G401.6 (cell line): ENCODE results near the gene NCAM1.

ENCODE experiments used
- FAIRE-seq: peaks from 2 replicates; lab custom pipeline; 2012; peaks lifted over from hg19 to GRCh38; lab: Jason Lieb, UNC

Gene NCAM1

DNA sequence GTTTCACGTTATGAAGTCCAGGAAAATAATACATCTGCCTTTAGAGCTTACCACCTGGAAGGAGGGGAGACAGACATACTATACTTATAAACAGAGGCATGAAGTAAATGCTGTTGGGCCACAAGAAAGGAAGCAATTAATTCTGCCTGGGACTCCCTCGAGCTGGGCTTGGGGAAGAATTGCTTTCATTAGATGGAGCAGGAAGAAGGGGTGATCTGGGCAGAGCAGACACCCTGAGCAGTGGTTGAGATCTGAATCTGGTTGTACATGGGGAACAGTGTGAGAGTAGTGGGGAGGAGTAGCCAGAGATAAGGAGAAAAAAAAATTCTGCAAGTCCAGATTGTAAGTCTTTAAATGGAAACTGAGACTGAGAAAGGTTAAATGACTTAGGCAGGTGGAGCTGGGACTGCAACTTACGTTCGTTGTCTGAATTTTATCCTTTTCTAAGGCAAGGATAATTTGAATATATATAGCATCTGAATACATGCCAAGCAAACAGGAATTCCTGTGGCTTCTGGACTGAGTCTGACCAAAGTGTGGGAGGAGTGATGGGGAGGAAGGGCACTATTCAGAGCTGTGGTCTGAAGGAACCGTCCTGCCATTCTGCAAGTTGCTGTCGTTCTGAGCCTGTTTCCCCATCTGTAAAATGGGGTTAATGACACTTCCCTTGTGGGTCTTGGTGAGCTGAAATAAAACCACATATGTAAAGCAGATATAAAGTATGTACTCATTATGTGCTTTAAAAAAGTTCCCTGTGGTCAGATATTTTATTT lies 7.9 kb downstream of the NCAM1 start:
- no peak for FAIRE-seq

DNA sequence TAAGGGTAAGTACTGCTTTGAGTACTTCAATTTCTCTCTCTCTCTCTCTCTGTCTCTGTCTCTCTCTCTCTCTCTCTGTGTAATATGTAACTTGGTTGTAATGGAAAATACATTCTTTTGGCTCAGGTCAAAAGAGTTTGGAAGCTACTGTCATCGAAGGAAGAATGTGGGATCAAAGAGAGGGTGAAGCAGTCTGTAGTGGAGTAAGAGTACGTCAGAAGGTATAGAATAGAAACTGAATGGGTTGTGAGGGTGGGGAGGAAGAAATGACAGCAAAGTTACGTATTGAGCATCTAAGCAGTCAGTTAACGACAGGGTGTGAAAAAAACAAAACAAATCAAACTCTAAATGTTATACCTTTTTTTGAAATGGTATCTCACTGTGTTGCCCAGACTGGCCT lies 10.0 kb downstream of the NCAM1 start:
- FAIRE-seq = no peak

GRCh38 chr11:112971827-112972226 lies 10.6 kb downstream of the NCAM1 start:
- no peak for FAIRE-seq

GRCh38 chr11:112972399-112973145 lies 11.4 kb downstream of the NCAM1 start:
- no peak for FAIRE-seq

GRCh38 chr11:112975051-112975450 lies 13.8 kb downstream of the NCAM1 start:
- FAIRE-seq = no peak

GRCh38 chr11:112975493-112975892 lies 14.3 kb downstream of the NCAM1 start:
- no peak for FAIRE-seq

DNA sequence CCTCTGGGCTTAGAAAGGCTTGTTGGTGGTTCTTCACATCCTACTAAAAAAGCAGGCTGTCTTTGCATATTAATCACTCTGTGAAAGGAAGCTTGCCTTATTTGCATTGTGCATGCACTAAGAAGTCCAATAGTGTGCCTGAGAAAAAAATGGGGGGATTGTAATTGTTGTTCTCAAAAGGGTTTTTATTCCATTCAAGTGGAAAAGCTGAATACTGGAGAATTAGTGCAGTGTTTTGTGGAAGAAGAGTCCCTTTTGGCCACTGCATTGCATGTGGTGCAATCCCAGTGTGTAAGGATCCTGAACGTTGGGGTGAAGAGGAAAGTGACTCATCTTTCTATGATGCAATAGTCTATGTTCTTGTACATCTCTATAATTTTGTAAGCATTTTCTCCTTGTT lies 16.5 kb downstream of the NCAM1 start:
- no peak for FAIRE-seq

DNA sequence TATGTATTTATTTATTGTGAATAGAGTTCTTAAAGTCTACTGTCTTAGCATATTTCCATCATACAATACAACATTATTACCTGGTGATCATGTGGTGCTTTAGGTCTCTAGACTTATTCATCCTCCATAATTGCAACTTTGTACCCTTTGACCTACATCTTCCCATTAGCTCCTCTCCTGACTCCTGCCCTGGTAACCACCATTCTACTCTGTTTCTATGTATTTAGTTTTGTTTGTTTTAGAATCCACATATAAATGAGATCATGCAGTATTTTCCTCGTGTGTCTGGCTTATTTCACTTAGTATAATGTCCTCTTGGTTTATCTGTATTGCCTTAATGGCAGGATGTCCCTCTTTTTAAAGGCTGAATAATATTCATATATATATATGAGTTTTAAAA lies 22.7 kb downstream of the NCAM1 start:
- no peak for FAIRE-seq

DNA sequence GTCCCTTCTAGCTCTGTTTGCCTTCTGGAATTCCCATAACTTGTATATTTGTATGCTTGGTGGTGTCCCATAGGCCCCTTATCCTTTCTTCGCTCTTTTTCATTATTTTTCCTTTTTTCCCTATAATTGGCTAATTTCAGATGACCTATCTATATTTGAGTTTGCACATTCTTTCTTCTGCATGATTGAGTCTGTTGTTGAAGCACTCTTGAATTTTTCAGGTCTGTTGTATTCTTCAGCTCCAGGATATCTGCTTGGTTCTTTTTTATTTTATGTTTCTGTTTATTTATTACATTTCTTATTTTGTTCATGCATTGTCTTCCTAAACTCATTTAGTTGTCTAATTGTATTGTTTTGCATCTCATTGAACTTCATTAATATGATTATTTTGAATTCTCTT lies 28.0 kb downstream of the NCAM1 start:
- FAIRE-seq = no peak

GRCh38 chr11:112993808-112994207 lies 32.6 kb downstream of the NCAM1 start:
- FAIRE-seq = no peak

- no peak for FAIRE-seq
Measured at GRCh38 chr11:112995423-112996090, 34.3 kb downstream of the NCAM1 start.

DNA sequence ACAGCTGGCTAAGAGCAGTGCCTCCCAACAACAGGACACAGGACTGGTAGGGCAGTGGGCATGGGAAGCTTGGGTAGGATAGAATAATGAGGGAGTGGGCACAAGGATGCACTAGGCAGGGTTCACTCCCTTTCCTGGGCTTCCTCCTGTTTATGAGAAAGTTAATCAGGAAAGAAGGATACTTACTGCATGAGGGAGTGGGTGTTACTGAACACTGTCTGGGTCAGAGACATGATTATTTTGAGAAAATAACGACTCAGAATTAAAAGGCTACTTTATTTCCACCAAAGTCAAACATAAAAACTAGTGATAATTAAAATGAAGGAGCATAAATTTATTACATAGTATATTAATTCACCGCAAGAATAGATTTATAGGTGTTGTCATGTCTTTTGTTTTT lies 35.8 kb downstream of the NCAM1 start:
- FAIRE-seq = no peak

GRCh38 chr11:112997857-112998466 lies 36.7 kb downstream of the NCAM1 start:
- no peak for FAIRE-seq

GRCh38 chr11:112999520-112999919 lies 38.3 kb downstream of the NCAM1 start:
- no peak for FAIRE-seq

- FAIRE-seq = no peak
Measured at GRCh38 chr11:113001709-113002108, 40.5 kb downstream of the NCAM1 start.

- no peak for FAIRE-seq
Measured at GRCh38 chr11:113006896-113007445, 45.8 kb downstream of the NCAM1 start.

DNA sequence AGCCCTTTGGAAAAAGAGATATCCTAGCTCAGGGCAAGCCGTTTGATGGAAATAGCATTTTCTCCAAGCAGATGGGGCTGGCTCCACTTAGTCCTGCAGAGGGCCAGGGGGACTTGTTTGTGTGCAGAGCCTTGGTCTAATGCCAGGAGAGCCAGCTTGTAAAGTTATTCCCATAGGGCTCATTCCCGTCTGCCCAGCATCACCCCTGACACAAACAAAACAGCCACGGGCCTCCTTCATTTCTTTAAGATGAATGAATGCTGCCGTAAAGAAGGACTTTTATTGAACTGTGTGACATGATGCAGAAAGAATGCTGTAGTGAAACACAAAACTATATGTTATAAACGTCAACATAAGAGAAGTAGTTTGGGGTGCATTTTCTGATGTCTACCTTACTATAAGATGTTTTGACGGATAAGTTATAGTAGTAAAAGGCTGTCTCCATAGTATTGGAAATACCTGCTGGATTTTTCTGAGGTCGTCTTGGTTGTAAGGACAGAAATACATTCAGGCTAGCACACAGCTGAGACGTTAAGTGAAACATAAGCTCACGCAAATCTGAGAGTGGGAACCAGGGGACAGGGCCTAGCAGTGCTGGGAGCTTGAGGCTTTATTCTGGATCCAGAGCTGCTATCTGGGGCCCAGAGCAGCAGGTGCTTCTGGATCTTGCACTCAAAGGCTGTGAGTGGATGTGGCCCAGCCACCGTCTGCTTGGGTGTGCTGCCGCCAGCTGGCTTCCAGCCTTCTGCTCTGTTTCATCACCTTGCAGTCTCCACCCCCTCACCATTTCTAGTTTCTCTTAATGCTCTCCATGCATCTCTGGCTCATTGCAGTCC lies 53.3 kb downstream of the NCAM1 start:
- FAIRE-seq = no peak

DNA sequence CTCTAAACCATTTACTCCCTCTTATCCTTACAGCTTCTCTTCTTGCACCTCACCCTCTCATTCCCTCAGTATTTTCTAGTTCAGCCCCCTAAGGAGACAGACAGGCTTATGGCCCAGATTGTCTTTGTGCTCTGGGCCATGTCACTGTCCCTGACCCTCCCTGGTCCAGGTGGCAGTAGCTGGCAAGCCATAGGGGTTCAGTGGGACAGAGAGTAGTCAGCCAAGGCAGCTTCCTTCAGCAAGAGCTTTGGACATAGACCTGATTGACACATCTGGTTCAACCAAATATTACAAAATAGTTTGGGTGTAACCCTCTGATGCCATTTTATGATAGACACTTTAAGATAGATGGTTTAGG lies 53.9 kb downstream of the NCAM1 start:
- FAIRE-seq = no peak

DNA sequence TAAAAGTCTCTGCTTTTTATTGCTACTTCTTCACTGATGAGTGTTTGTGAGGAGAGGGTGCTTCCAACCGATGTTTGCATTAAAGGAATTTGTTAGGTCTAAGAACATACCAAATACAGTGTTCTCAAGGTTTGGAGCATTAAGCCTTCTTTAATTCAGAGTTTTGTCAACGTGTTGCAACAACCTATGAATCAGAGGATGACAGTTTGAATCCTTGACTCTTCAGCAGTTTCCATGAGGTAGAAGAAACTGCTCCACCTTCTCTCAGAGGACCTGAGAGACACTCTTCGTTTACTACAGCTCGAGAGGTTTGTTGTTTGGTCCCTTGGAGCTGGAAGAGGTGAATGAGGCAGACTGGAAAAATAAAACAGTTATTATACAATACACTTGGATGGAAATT lies 55.7 kb downstream of the NCAM1 start:
- no peak for FAIRE-seq

GRCh38 chr11:113018913-113019312 lies 57.7 kb downstream of the NCAM1 start:
- no peak for FAIRE-seq

GRCh38 chr11:113019711-113020110 lies 58.5 kb downstream of the NCAM1 start:
- FAIRE-seq = no peak

DNA sequence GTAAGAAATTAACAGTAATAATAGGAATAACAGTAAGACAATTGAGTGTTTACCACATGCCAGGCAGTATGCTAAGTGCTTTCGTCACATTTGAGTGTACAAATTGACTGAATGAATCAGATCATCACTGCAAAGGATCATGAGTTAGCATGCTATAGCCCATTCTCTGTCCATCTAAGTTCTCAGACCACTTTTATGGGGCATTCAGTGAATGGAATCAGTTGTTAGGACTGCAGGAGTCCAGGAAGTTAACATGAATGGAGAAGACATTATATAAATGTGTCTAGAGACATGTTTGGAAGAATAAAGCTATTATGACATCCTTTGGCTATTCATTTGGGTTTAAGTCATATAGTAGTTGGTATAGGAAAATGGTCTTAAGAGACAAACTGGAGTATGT lies 59.9 kb downstream of the NCAM1 start:
- no peak for FAIRE-seq
